EL (cell line): ENCODE data around the gene BANK1.
A peak's percentile ranks its signal among the peaks of the same experiment; 100 is the strongest.
"Not testable (repeated sequence)": the region's sequence is repeated elsewhere in the genome, so short reads cannot be mapped to it uniquely, and the experiment has no call there.

Source experiments
- DNase-seq: peaks from one replicate; pipeline ENCODE4 v3.0.0-alpha.2; 2016

The BANK1 gene

GRCh38 chr4:101824500-101824899, 34.0 kb downstream of the BANK1 start:
- DNase-seq, result no peak

- no peak for DNase-seq
These were observed 35.4 kb downstream of the BANK1 start for GRCh38 chr4:101825953-101826352.

- DNase-seq, result no peak
These were observed 41.3 kb downstream of the BANK1 start for GRCh38 chr4:101831816-101832215.

GRCh38 chr4:101833480-101833879, 43.0 kb downstream of the BANK1 start:
- DNase-seq, result no peak

- peak; percentile 34 for DNase-seq
These were observed 44.8 kb downstream of the BANK1 start for GRCh38 chr4:101835121-101835904.

GRCh38 chr4:101843054-101843453, 52.5 kb downstream of the BANK1 start:
- DNase-seq, result no peak

- no peak for DNase-seq
These were observed 56.0 kb downstream of the BANK1 start for GRCh38 chr4:101846550-101846949.

- DNase-seq, result no peak
These were observed 60.2 kb downstream of the BANK1 start for GRCh38 chr4:101850698-101851097.

- no peak for DNase-seq
These were observed 61.1 kb downstream of the BANK1 start for GRCh38 chr4:101851672-101852071.

- no peak for DNase-seq
These were observed 62.5 kb downstream of the BANK1 start for GRCh38 chr4:101853028-101853427.

GRCh38 chr4:101853691-101854090, 63.2 kb downstream of the BANK1 start:
- no peak for DNase-seq

- DNase-seq, result no peak
These were observed 64.7 kb downstream of the BANK1 start for GRCh38 chr4:101855239-101855638.

- DNase-seq, result no peak
These were observed 65.6 kb downstream of the BANK1 start for GRCh38 chr4:101856149-101856548.

GRCh38 chr4:101857176-101857575, 66.6 kb downstream of the BANK1 start:
- no peak for DNase-seq

GRCh38 chr4:101858641-101859040, 68.1 kb downstream of the BANK1 start:
- DNase-seq, result no peak

- no peak for DNase-seq
These were observed 72.1 kb downstream of the BANK1 start for GRCh38 chr4:101862595-101862994.

- DNase-seq, result no peak
These were observed 74.1 kb downstream of the BANK1 start for GRCh38 chr4:101864660-101865059.

GRCh38 chr4:101865501-101866062, 75.1 kb downstream of the BANK1 start:
- DNase-seq, result peak; percentile 47

- no peak for DNase-seq
These were observed 80.3 kb downstream of the BANK1 start for GRCh38 chr4:101870874-101871273.

- no peak for DNase-seq
These were observed 81.6 kb downstream of the BANK1 start for GRCh38 chr4:101871962-101872676.

- no peak for DNase-seq
These were observed 95.0 kb downstream of the BANK1 start for GRCh38 chr4:101885574-101885973.

GRCh38 chr4:101886826-101887225, 96.3 kb downstream of the BANK1 start:
- DNase-seq, result no peak

GRCh38 chr4:101888472-101888871, 97.9 kb downstream of the BANK1 start:
- no peak for DNase-seq

GRCh38 chr4:101905527-101905926, 115.0 kb downstream of the BANK1 start:
- DNase-seq, result not testable (repeated sequence)
